ENCODE data around the gene EVA1A. TPM values are rescaled to one million over a fixed set of nuclear protein-coding genes. Genes with fewer than 3 reads are reported as not detected.

Gene EVA1A
- total RNA-seq, 2 donors from 2014 or later, result not detected

GRCh38 chr2:75475049-75475448 lies 85.7 kb downstream of the EVA1A start:
- Mint-ChIP-seq H3K4me3 (no peak overlapping the region), H3K27me3 (peaks cover 14 to 28% of the 10 kb centered on the region in 2 donors), H3K36me3 (no peaks in the 10 kb centered on the region), H3K27ac (no peak overlapping the region), H3K4me1 (ENCODE audit: low read depth in 2 of 2) (no peaks in the 10 kb centered on the region), H3K9me3 (no peaks in the 10 kb centered on the region)
- DNase-seq (ENCODE audit: low spot score) (no peak), ATAC-seq (no peak)

- DNase-seq (ENCODE audit: low spot score) (no peak), ATAC-seq (no peak)
- H3K36me3 Mint-ChIP-seq, result no peaks in the 10 kb centered on the region
- H3K4me3 Mint-ChIP-seq, result no peak overlapping the region
- H3K4me1 Mint-ChIP-seq (ENCODE audit: low read depth in 2 of 2), result no peaks in the 10 kb centered on the region
- H3K27ac Mint-ChIP-seq, result no peak overlapping the region
- peaks cover 12 to 28% of the 10 kb centered on the region in 2 donors for H3K27me3 Mint-ChIP-seq
- H3K9me3 Mint-ChIP-seq, result no peaks in the 10 kb centered on the region
Observed at GRCh38 chr2:75474115-75474514, 86.6 kb downstream of the EVA1A start.

GRCh38 chr2:75466708-75467311 lies 93.9 kb downstream of the EVA1A start:
- DNase-seq (ENCODE audit: low spot score) (no peak), ATAC-seq (no peak)
- peaks cover 10 to 41% of the 10 kb centered on the region in 2 donors for H3K27me3 Mint-ChIP-seq

GRCh38 chr2:75465317-75465984 lies 95.3 kb downstream of the EVA1A start:
- no peak for ATAC-seq
- DNase-seq (ENCODE audit: low spot score), result no peak
- Mint-ChIP-seq H3K27ac (no peak overlapping the region), H3K9me3 (peaks cover 2% of the 10 kb centered on the region), H3K4me3 (no peak overlapping the region), H3K27me3 (peaks cover 16 to 52% of the 10 kb centered on the region in 2 donors), H3K36me3 (peaks cover 3% of the 10 kb centered on the region), H3K4me1 (ENCODE audit: low read depth in 2 of 2) (no peaks in the 10 kb centered on the region)

More at GRCh38 chr2:75466708-75467311, 93.9 kb downstream of the EVA1A start:
- Mint-ChIP-seq H3K4me3 (no peak overlapping the region), H3K27ac (no peak overlapping the region), H3K4me1 (ENCODE audit: low read depth in 2 of 2) (no peaks in the 10 kb centered on the region), H3K9me3 (no peaks in the 10 kb centered on the region), H3K36me3 (no peaks in the 10 kb centered on the region)

- H3K36me3 Mint-ChIP-seq, result peaks cover 4% of the 10 kb centered on the region
- no peak overlapping the region for H3K27ac Mint-ChIP-seq
- no peak for ATAC-seq
- no peak for DNase-seq (ENCODE audit: low spot score)
- H3K4me3 Mint-ChIP-seq, result no peak overlapping the region
- H3K9me3 Mint-ChIP-seq, result peaks cover 3% of the 10 kb centered on the region
- H3K4me1 Mint-ChIP-seq (ENCODE audit: low read depth in 2 of 2), result no peaks in the 10 kb centered on the region
- H3K27me3 Mint-ChIP-seq, result peaks cover 22 to 54% of the 10 kb centered on the region in 2 donors
Observed at GRCh38 chr2:75464348-75464946, 96.3 kb downstream of the EVA1A start.

- no peak overlapping the region for H3K4me3 Mint-ChIP-seq
- H3K27ac Mint-ChIP-seq, result no peak overlapping the region
- H3K36me3 Mint-ChIP-seq, result peaks cover 4% of the 10 kb centered on the region
- H3K4me1 Mint-ChIP-seq (ENCODE audit: low read depth in 2 of 2), result no peaks in the 10 kb centered on the region
- DNase-seq (ENCODE audit: low spot score), result no peak
- no peak for ATAC-seq
- H3K9me3 Mint-ChIP-seq, result peaks cover 3% of the 10 kb centered on the region
- peaks cover 21 to 43% of the 10 kb centered on the region in 2 donors for H3K27me3 Mint-ChIP-seq
Observed at GRCh38 chr2:75462721-75463120, 98.0 kb downstream of the EVA1A start.

- Mint-ChIP-seq H3K4me1 (ENCODE audit: low read depth in 2 of 2) (no peaks in the 10 kb centered on the region), H3K9me3 (peaks cover 3% of the 10 kb centered on the region), H3K4me3 (no peak overlapping the region), H3K27ac (no peak overlapping the region), H3K27me3 (peaks cover 22 to 39% of the 10 kb centered on the region in 2 donors), H3K36me3 (peaks cover 4% of the 10 kb centered on the region)
- no peak for DNase-seq (ENCODE audit: low spot score)
- ATAC-seq, result no peak
Observed at GRCh38 chr2:75462206-75462605, 98.5 kb downstream of the EVA1A start.

- peaks cover 4% of the 10 kb centered on the region for H3K36me3 Mint-ChIP-seq
- no peaks in the 10 kb centered on the region for H3K4me1 Mint-ChIP-seq (ENCODE audit: low read depth in 2 of 2)
- no peak overlapping the region for H3K4me3 Mint-ChIP-seq
- peaks cover 20 to 39% of the 10 kb centered on the region in 2 donors for H3K27me3 Mint-ChIP-seq
- H3K9me3 Mint-ChIP-seq, result peaks cover 3% of the 10 kb centered on the region
- no peak overlapping the region for H3K27ac Mint-ChIP-seq
- DNase-seq (ENCODE audit: low spot score) (no peak), ATAC-seq (no peak)
Observed at GRCh38 chr2:75460630-75461029, 100.1 kb downstream of the EVA1A start.

- Mint-ChIP-seq H3K4me1 (ENCODE audit: low read depth in 2 of 2) (no peaks in the 10 kb centered on the region), H3K27me3 (peaks cover 20 to 31% of the 10 kb centered on the region in 2 donors), H3K27ac (no peak overlapping the region), H3K9me3 (peaks cover 3% of the 10 kb centered on the region), H3K36me3 (peaks cover 4% of the 10 kb centered on the region), H3K4me3 (no peak overlapping the region)
- DNase-seq (ENCODE audit: low spot score), result no peak
- ATAC-seq, result no peak
Observed at GRCh38 chr2:75459565-75460310, 101.0 kb downstream of the EVA1A start.

- Mint-ChIP-seq H3K36me3 (peaks cover 4% of the 10 kb centered on the region), H3K4me3 (no peak overlapping the region), H3K9me3 (peaks cover 6% of the 10 kb centered on the region), H3K4me1 (ENCODE audit: low read depth in 2 of 2) (no peaks in the 10 kb centered on the region), H3K27me3 (peaks cover 16 to 17% of the 10 kb centered on the region in 2 donors), H3K27ac (no peak overlapping the region)
- ATAC-seq (no peak), DNase-seq (ENCODE audit: low spot score) (no peak)
Observed at GRCh38 chr2:75458201-75458600, 102.5 kb downstream of the EVA1A start.

GRCh38 chr2:75456825-75457224 lies 103.9 kb downstream of the EVA1A start:
- peaks cover 13 to 15% of the 10 kb centered on the region in 2 donors for H3K27me3 Mint-ChIP-seq
- no peak for ATAC-seq
- no peak overlapping the region for H3K27ac Mint-ChIP-seq
- no peak for DNase-seq (ENCODE audit: low spot score)
- H3K4me3 Mint-ChIP-seq, result no peak overlapping the region
- H3K9me3 Mint-ChIP-seq, result peaks cover 6% of the 10 kb centered on the region
- peaks cover 4% of the 10 kb centered on the region for H3K36me3 Mint-ChIP-seq
- H3K4me1 Mint-ChIP-seq (ENCODE audit: low read depth in 2 of 2), result no peaks in the 10 kb centered on the region

- H3K27me3 Mint-ChIP-seq, result peaks cover 6 to 11% of the 10 kb centered on the region in 2 donors
- no peak overlapping the region for H3K27ac Mint-ChIP-seq
- ATAC-seq, result no peak
- H3K4me3 Mint-ChIP-seq, result no peak overlapping the region
- DNase-seq (ENCODE audit: low spot score), result no peak
- peaks cover 6% of the 10 kb centered on the region for H3K9me3 Mint-ChIP-seq
- no peaks in the 10 kb centered on the region for H3K4me1 Mint-ChIP-seq (ENCODE audit: low read depth in 2 of 2)
- peaks cover 4% of the 10 kb centered on the region for H3K36me3 Mint-ChIP-seq
Observed at GRCh38 chr2:75456111-75456510, 104.6 kb downstream of the EVA1A start.

- no peak overlapping the region for H3K27ac Mint-ChIP-seq
- DNase-seq (ENCODE audit: low spot score), result no peak
- no peak for ATAC-seq
- H3K27me3 Mint-ChIP-seq, result peaks cover 0 to 3% of the 10 kb centered on the region in 2 donors
- no peaks in the 10 kb centered on the region for H3K4me1 Mint-ChIP-seq (ENCODE audit: low read depth in 2 of 2)
- H3K4me3 Mint-ChIP-seq, result no peak overlapping the region
- H3K9me3 Mint-ChIP-seq, result peaks cover 3% of the 10 kb centered on the region
- no peaks in the 10 kb centered on the region for H3K36me3 Mint-ChIP-seq
Observed at GRCh38 chr2:75454241-75454620, 106.5 kb downstream of the EVA1A start.
